Hair follicle dermal papilla cell (primary cell): ENCODE results near the gene PSMC4. TPM values are rescaled to one million over a fixed set of nuclear protein-coding genes. Genes with fewer than 3 reads are reported as not detected.

Experiments used
- total RNA-seq: library from RNA; depleted of rRNA; stranded (reverse); fragments of >200 nt; gene quantifications from 2 replicates; pipeline ENCODE4 v1.2.3, GENCODE V29; 2012

PSMC4 gene
- 97.7 and 108 TPM in 2 replicates for total RNA-seq

DNA sequence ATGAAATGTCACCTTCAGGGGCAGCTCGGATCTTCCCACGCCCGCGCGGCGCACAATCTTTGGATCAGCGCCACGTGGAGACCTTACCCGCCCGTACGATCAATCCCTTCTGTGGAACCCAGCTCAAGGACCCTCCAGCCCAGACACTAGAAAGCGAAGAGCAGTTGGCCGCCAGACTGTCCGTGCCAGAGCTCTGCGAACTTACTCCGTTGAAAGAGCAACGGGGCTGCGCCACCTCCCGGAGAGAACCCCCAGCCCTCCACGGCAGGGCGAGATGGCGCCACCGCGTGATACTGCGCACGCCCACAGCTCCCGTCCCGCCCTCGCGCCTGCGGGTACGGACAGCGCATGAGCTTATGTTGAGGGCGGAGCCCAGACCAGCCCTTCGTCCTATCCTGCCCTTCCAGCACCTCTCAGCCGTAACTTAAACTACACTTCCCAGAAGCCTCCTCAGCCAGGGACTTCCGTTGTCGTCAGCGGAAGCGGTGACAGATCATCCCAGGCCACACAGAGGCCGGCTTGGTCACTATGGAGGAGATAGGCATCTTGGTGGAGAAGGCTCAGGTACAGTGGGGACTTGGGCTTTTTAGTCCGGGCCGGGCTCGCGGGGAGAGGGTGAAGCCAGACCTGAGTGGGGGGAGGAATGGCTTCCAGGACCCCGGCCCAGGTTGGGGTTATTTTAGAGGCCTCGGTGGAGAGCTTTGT is at the start of gene PSMC4:
Gene PSMC4, plus strand, starts transcription at position 491 of the 705 bp plus-strand sequence. Its CDS starts 38 bp downstream, at position 529.

DNA sequence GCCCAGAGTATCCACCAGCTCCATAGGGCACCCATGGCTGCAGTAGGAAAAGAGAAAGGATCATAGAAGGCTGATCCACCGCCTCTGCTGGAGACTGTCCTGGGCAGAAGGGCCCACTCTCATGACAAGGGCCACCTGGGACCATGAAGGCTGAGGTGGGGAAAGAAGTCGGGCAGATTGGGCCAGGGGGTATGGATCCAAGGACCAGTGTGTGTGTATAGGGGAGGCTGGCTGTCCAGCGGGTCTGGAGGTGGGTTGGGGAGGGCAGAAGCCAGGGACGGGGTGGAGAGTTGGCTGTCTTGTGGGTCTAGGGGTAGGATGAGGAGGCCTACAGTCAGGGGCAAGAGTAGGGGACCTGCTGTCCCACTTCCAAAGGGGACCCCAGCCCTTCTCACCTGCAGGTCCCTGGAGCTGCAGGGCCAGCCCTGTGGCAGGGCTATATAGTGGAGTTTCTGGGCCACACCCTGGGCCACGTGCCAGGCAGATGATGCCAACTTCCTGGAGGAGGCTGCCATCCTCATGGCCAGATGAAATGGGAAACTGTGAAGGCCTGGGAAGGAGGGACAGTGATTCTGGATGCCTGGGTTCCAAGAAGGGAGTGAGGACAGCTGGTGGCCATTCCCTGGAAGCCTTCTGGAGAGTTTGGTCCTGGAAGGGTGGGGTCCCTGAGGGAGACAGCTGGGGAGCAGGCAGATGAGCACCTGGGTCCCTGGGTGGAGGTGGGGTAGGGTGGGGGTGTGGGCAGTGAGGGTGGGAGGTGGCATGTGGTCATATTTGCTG is 36.2 kb upstream of the PSMC4 start, which contains the start of gene FCGBP:
Gene FCGBP, minus strand, starts transcription at position 51 of the 780 bp plus-strand sequence.

DNA sequence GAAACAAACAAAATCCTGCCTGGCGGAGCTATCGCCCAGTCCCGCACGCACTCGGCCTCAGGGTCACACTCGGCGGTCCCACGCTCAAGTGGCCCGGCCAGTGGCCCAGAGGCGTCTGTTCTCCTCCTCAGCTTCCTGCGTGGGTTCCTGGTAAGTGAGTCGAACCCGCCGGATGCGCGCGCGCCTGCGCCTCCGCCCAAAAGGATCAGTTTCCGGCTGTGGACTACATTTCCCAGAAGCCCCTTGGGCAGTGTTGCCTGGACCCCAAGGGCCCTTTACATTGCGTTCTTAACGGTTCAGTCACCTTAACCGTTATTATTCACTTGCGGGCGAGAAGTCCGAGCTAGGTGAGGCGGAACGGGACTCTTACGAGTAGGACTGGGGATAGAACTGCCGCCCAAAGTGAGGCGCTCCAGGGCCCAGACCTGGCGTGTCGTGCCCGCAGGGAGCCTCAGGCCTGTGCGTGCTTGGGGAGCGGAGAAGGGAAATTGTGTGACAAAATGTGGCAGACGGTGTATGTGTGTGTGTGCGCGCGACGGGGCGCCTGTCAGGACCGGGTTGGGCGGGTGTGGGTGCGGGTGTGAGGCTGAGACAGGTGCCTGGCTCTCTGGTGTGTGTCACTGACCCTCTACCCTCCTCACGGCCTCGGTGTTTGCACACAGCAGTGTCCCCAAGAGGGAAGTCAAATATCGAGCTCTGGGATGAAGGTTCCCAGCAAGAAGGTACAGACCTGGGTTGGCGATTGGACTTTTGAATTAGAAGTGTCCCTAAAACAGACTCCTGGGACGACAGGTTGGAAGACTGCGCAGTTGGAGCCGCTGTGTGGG is 26.1 kb downstream of the PSMC4 start, which contains the start of gene ZNF546:
Gene ZNF546, plus strand, starts transcription at position 250 of the 827 bp plus-strand sequence. CDS start 1,267 bp downstream, outside the sequence.

Other genes with a start within 250 kb of the PSMC4 start
- gene CLC, start 233.1 kb upstream of the PSMC4 start, total RNA-seq = not detected in 2 replicates
- not detected in 2 replicates for gene LEUTX, start 192.3 kb upstream of the PSMC4 start, total RNA-seq
- 14.8 and 18.7 TPM in 2 replicates for gene DYRK1B, start 137.0 kb upstream of the PSMC4 start, total RNA-seq
- gene FBL, start 124.8 kb upstream of the PSMC4 start, total RNA-seq = 52.9 and 54.0 TPM in 2 replicates
- 0.32 and 0.36 TPM in 2 replicates for gene FCGBP, start 36.5 kb upstream of the PSMC4 start, total RNA-seq
- 3.0 and 4.7 TPM in 2 replicates for gene ZNF546, start 25.9 kb downstream of the PSMC4 start, total RNA-seq
- 12.0 and 16.4 TPM in 2 replicates for gene ZNF780B, start 85.1 kb downstream of the PSMC4 start, total RNA-seq
- gene ZNF780A, start 119.8 kb downstream of the PSMC4 start, total RNA-seq = 11.2 and 13.8 TPM in 2 replicates
- 9.7 and 12.0 TPM in 2 replicates for gene MAP3K10, start 220.3 kb downstream of the PSMC4 start, total RNA-seq
- gene TTC9B, start 247.2 kb downstream of the PSMC4 start, total RNA-seq = not detected in 2 replicates